ENCODE measurements around the gene CDH22. TPM values are rescaled to one million over a fixed set of nuclear protein-coding genes. Genes with fewer than 3 reads are reported as not detected.

CDH22 gene
- total RNA-seq, 1 donor from 2014 or later, result 0.83 TPM

DNA sequence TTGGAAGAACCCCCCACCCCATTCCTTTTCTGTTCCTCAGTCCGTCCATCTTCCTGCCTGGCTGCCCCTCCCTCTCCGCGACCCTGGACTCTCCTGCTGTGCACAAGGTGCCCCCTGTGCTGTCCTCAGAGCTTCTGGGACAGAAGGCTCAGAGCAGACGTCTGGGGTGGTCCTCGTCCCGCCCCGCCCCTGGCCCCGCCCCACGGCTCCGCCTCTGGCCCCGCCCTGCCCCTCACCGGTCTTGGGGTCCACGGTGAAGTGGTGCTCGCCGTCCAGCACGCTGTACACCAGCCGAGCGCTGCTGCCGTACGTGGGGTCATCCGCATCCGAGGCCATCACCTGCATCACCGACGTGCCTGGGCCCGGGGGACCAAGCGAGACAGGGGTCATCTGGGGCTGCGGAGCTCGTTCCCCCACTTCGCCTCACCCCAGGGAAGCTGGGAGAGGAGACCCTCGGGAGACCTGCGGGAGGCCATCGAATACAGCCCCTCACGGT, 81.0 kb downstream of the CDH22 start:
- DNase-seq (ENCODE audit: low spot score), result no peak
- intact Hi-C loops (cut with DNase I), result no loop called here

DNA sequence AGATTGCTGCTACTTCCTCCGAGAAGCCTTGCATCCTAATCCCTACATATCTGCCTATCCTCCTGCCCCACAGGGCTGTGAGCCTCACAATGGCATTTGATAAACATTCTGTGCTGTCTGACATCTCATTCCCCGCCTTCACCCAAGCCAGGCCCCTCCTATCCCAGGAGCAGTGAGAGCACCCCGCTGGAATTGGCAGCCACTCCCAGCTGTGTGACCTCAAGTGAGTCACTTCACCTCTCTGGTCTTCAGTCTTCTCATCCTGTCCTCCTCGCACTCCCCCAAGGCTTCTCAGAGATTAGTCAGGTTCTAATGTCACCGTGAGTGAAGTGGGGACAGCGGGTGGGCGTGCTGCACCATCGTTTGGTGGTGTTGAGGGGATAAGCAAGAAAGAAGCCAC, 81.7 kb downstream of the CDH22 start:
- DNase-seq (ENCODE audit: low spot score), result no peak
- intact Hi-C loops (cut with DNase I), result no loop called here

DNA sequence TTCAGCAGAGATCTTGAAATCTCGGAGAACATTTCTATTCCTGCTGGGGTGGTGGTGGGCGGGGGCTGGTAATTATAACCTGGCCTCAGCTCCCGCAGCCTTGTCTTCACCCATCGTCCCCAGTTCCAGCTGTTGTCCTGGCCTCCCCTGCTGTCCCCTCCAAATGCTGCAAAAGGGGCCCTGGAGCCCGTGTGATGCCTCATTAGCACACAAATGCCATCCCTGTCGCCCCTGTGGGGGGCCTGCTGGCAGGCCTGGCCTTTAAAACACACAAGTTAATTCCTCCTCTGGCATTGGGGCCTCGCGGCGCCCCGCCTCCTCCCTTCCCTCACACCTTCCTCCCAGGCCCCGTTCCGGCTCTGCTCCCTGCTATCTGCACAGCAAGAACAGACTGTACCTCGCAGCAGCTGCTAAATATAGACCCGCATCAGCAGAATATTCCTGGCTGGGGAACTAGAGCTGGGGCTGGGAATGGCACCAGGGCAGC, 85.7 kb downstream of the CDH22 start:
- DNase-seq (ENCODE audit: low spot score), result peak; percentile 83
- intact Hi-C loops (cut with DNase I), result no loop called here

DNA sequence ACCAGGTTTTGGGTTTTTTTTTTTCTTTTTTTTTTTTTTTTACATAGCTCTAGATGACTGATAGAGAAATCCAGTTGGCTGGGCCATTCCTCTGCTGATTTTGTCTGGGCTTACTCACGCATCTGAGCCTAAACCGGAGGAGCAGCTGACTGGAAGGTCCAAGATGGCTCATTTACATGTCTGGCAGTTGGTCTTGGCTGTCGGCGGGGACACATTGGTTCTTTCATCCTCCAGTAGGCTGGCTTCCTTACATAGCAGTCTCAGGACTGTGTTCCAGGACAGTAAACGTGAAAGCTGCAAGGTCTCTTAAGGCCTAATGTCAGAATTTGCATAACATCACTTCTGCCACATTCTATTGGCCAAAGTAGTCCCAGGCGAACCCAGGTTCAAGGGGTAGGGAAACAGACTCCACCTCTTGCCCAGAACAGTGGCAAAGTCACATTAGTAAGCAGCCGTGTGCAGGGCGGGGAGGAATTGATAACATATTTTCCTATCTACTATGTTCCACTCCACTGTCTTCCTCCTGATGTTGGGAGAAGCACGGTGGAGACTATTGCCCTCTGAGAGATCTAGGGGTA, 87.0 kb downstream of the CDH22 start:
- intact Hi-C loops (cut with DNase I), result no loop called here
- no peak for DNase-seq (ENCODE audit: low spot score)

DNA sequence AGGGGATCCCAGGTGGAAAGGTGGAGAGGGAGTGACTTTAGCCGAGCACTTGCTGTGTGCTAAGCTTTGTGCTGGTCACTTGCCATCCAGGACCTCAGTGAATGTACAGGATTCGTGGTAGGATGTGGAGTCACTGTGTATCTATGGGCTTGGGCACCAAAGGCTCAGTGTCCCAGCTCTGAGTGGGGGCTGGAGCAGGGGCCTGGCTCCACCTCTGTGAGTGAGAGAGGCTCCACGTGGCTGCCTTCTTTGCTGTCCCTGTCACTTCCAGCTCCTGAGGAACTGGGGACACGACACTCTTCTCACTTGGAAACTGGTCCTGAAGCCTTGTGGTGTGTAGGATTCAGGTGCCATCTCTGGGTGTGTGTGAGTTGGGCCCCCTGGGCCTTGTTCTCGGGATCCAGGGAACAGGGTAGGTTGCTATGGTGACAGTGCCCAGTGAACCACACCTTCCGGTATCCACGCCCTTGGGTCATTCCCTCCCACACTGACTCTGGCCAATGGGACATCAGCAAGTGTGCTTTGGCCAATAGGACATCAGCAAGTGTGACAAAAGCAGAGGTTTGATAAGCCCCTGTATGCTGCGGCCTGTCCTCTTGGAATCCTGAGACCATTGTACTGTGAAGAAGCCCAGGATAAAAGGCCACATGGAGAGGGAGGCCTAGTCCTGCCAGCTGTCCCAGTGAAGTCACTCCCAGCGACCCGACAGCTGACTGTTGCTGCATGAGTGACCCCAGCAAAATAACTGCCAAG, 87.7 kb downstream of the CDH22 start:
- DNase-seq (ENCODE audit: low spot score), result no peak
- intact Hi-C loops (cut with DNase I), result no loop called here

DNA sequence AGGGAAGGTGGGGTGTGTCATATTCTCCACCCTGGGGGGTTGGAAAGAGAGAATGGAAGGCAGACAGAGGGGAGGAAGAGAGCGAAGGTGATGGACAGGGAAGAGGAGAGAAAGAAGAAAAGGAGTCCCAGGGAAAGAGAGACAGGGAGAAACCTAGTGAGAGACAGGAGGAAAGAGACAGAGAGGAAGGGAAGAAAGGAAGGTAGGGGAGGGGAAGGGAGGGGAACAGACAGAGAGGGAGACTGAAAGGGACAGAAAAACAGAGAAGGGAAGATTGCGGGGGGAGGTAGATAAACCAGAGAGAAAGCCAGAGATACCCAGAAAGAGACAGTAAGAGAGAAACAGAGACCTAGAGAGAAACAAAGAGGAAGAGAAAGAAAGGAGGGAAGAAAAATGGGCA, 88.4 kb downstream of the CDH22 start:
- DNase-seq (ENCODE audit: low spot score), result no peak

DNA sequence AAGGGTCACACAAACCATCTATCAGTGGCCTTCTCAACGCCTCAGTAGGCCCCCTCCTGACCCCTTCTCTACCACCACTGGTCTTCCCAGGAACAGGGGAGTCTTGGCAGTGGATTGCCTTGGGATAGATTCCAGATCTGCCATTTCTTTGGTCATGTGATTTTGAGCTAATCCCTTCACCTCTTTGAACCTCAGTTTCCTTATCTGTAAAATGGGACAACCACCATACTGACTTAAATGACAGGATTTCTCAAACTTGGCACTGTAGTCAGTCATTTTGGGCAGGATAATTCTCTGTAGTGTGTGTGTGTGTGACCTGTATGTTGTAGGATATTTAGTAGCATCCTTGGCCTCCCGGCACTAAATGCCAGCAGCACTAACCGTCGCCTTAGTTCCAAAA, 89.1 kb downstream of the CDH22 start:
- intact Hi-C loops (cut with DNase I), result no loop called here
- no peak for DNase-seq (ENCODE audit: low spot score)

More for the DNA sequence above, 88.4 kb downstream of the CDH22 start:
- intact Hi-C loops (cut with DNase I), result no loop called here

DNA sequence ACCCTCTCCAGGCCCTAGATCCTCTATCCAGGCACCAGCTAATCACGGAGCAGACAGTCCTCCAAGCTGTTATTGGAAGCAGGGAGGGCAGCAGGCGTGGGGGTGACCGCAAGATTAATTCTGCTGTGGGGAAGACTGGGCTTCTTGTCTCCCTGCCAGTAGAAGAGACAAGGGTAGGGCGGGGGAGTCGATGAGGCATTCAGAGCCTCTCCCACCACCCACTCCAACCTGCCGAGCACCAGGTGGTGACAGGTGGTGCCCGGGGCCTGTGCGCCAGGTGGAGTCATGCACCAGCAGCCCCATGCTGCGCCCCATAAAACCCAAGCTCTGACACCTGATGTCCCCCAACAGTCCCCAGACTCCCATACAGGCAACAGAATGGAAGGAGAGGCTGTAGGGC, 89.6 kb downstream of the CDH22 start:
- no peak for DNase-seq (ENCODE audit: low spot score)
- intact Hi-C loops (cut with DNase I), result no loop called here

DNA sequence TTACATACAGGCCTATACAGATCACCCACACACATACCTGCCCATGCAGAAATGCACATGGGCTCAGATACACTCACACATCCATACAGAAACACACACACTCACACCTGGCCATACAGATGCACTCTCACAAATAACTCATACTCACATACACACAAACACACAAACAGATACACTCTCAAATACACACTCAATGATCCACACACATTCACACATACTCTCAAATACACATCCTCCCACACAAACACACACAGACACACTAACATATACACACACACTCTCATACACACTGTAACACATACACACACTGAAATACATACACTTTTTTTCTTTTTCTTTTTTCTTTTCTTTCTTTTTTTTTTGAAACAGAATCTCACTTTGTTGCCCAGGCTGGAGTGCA, 90.7 kb downstream of the CDH22 start:
- intact Hi-C loops (cut with DNase I), result no loop called here

DNA sequence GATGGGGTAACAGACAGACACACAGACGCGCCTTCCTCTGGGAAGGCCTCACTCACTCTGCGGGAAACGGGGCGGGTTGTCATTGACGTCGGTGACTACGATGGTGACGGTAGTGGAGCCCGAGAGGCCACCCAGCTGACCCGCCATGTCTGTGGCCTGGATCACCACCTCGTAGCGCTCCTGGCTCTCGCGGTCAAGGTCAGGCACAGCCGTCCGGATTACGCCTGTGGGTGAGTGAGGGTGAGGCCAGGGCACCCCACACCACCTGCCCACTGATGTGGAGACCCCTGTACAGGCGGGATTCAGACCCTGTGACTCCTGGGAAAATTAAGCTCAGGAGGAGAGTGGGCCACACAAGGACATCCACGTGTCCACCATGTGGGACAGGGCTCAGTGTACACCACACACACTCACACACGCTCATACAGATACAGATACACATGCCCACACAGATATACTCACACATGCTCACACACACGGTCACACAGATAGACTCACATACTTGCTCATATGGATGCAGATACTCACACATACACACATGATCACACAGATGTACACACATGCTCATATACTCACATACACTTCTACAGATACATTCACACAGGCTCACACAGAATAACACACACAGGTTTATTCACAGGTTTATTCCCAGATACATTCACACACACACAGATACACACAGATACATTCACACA, 91.4 kb downstream of the CDH22 start:
- intact Hi-C loops (cut with DNase I), result no loop called here
- no peak for DNase-seq (ENCODE audit: low spot score)

More for the DNA sequence above, 90.7 kb downstream of the CDH22 start:
- DNase-seq (ENCODE audit: low spot score), result no peak

DNA sequence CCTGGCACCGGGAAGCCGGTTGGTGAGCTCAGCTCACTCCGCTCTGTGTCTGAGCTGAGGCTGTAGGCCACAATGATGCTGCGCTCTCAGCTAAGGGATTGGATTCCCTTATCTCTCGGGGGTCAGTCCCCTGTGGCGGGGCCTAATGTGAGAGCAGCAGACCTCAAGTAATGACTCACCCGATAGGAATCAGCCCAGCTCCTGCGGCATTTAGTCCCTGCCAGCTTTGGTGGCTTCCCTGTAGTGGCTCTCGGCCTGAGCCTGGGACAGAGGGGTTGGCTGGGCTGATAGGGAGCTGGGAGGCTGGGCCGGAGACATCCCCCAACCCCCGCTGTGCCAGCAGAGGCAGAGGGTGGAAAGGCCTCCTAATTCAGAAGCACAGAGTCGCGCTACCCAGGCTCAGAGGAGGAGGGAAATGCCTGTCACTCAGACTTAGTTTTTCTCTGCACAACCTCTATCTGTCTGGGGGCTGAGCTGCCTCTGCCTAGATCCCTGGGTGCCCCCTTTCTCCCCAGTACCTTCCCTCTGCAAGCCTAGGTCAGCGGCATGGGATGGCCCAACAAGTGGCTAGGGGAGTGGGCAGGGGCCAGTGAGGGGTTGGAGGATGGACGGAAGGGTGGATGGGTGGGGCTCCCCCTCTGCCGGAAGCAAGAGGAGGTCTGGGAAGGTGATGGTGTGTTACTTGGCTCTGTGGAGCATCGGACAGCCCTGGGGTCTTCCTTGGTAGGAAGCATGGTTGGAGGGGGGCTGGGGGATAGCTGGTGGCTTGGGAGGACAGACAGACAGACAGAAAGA, 92.2 kb downstream of the CDH22 start:
- intact Hi-C loops (cut with DNase I), result no loop called here
- DNase-seq (ENCODE audit: low spot score), result no peak

DNA sequence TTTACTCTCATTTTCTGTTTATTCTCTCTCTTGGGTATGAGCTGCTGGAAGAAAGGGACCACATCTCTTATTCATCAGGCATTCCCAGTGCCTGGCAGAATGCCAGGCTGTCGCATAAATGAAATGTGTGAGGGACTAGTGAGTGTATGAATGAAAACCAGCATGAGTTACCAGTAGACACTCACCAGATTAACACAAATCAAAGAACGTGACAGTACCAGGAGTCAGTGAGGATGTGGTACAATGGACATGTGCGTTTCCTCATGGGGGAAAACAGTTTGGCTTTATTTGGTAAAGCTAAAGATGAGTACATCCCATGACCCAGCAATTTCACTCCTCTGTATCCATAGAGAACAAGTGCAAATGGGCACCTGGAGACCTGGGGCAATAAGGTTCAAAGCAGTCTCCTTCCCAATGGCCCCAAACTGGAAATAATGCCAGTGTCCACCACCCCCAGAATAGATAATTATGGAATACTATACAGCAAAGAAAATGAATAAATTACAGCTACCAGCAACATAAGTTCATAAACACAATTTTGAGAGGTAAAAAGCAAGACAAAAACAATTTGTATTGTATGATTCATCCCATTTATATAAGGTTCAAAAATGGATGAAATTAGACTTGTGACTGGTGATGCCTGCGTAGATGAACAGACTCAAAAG, 93.3 kb downstream of the CDH22 start:
- DNase-seq (ENCODE audit: low spot score), result no peak
- intact Hi-C loops (cut with DNase I), result no loop called here

DNA sequence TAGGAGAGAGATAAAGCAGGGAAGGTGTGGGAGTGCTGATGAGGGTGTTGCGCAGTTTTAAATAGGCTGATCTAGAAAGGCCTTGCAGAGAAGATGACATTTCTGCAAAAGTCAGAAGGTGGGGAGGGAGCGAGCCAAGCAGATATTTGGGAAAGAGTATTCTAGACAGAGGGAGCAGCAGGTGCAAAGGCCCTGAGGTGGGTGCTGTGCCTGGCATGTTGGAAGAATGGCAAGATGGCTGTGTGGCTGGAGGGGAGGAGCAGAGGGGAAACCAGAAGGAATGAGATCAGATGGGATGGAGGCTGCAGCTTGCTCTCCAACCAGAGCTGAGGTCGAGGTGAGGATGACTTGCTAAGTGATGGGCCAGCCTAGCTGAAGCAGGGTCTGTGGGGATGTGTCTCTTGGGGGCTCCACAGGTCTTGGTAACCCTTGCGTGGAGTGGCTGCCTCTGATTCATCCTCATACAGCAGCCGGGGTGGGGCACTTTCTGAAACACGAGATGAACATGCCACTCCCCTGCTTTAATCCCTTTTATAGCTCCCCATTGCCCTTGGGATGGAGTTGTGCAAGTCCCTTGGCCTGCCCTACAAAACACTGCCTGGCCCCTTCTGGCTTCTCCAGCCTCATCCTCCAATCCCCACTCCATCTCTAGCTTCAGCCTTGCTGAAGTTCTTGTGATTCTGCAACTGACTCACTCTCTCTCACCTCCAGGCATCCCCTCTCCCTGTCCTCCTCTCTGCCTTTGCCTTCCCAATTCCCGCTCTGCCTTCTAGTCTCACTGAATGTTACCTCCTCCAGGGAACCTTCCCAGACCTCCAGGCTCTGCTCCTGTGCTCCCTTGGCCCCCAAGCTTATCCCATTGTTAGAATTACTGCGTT, 94.1 kb downstream of the CDH22 start:
- intact Hi-C loops (cut with DNase I), result no loop called here
- no peak for DNase-seq (ENCODE audit: low spot score)

DNA sequence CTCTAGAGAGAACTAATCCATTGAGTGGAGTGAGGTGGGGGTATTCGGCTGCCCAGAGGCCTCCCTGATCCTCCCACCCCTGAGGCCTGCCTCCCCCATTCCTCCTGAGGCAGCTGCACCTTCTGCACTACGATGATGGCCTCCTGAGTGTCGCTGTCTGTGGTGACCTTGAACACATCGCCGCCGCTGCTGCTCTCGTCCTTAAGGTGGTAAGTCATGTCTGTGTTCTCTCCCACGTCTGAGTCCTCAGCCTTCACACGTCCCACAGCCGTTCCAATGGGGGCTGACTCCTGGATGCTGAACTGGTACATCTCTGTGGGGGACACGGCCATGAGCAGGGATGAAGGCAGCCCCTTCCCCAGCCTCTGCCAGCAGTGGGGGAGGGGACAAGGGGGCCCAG, 95.4 kb downstream of the CDH22 start:
- no peak for DNase-seq (ENCODE audit: low spot score)
- intact Hi-C loops (cut with DNase I), result no loop called here

DNA sequence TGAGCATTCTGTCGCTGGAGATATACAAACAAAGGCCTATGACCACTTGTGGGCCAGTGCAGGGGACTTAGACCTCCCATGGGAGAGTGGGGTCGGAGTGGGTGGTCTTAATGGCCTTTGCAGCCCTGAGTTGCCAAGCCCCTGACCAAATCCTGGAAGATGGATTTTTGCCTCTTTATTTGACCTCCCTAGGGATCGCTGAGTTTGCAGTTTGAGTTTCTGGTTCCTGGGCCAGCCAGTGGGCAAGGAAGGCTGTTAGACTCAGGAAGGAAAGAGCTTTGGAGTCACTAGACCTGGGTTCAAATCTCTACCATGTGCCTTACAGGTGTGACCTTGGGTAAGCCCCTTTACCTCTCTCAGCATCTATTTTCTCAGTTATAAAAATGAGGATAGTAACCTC, 96.0 kb downstream of the CDH22 start:
- no peak for DNase-seq (ENCODE audit: low spot score)
- intact Hi-C loops (cut with DNase I), result no loop called here

DNA sequence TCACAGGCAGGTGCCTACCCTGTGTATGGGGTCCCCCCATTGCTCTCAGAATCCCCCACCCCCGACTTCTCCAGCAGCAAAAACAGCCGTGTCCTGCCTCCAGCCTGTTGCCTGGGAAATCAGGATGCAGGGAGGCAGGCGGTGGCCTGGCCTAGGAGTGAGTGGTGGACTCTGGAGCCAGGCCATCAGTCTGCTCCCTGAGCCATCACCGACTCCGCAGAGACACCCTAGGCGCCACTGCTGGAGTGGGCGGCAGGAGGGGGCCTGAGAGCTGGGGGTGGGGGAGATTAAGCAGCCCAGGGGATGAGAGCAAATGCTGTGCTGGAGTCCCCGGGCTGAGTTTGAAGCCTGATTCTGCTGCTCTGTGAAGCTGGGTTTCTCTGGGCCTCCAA, 97.0 kb downstream of the CDH22 start:
- no peak for DNase-seq (ENCODE audit: low spot score)
- intact Hi-C loops (cut with DNase I), result no loop called here

DNA sequence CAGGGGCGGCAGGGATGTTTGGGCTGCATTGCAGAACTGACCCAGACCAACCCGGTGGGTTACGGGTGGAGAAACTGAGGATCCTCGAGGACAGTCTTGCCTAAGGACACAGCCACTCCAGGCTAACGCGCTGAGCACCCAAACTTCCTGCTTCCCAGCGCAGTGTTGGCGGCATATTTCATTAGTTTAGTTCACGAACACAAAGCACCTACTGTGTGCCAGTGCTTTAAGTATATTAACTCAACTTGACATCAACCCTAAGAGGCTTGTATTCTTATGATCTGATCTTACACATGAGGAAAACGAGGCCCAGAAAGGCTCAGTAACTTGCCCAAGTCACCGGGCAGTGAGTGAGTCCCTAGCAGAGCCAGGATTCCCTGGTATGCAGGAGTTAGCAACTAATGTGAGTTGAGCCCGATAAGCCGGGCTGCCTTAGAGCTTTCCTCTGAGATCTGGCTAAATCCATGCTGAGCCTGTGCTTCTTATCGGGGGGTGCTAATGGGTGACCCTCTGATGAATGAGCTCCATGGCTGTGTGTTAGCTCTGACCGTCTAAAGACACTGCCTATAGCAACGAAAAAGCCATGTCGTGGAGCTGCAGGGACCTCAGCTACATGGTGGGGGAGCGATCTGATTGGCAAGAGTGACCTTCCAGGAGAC, 97.5 kb downstream of the CDH22 start:
- intact Hi-C loops (cut with DNase I), result no loop called here
- no peak for DNase-seq (ENCODE audit: low spot score)
